HG02852 (cell line): Measurements from ENCODE around the gene C3orf52.

ENCODE experiments used
- ATAC-seq: cut with Tn5 transposase; IDR thresholded peaks from one replicate; pipeline ENCODE4 v1.9.1; 2021; ENCODE audit warnings: mild to moderate bottlenecking, moderate library complexity; ENCODE audit not compliant: unreplicated experiment

Gene C3orf52

GRCh38 chr3:112117841-112118571, 31.8 kb downstream of the C3orf52 start:
- no peak for ATAC-seq

GRCh38 chr3:112119962-112120836, 34.0 kb downstream of the C3orf52 start:
- ATAC-seq = peak; percentile 29

- ATAC-seq = no peak
Measured at GRCh38 chr3:112121577-112122547, 35.7 kb downstream of the C3orf52 start.

GRCh38 chr3:112122870-112123269, 36.7 kb downstream of the C3orf52 start:
- ATAC-seq = no peak

GRCh38 chr3:112123548-112123947, 37.4 kb downstream of the C3orf52 start:
- no peak for ATAC-seq

- no peak for ATAC-seq
Measured at GRCh38 chr3:112124907-112125607, 38.9 kb downstream of the C3orf52 start.

GRCh38 chr3:112126511-112126911, 40.3 kb downstream of the C3orf52 start:
- no peak for ATAC-seq

GRCh38 chr3:112127522-112128494, 41.6 kb downstream of the C3orf52 start:
- peak; percentile 30 for ATAC-seq

GRCh38 chr3:112128843-112129727, 42.9 kb downstream of the C3orf52 start:
- peak; percentile 43 for ATAC-seq

GRCh38 chr3:112129925-112130637, 43.9 kb downstream of the C3orf52 start:
- no peak for ATAC-seq

GRCh38 chr3:112130638-112130993, 44.4 kb downstream of the C3orf52 start:
- ATAC-seq = no peak

GRCh38 chr3:112131111-112131510, 44.9 kb downstream of the C3orf52 start:
- no peak for ATAC-seq

- ATAC-seq = no peak
Measured at GRCh38 chr3:112132088-112132487, 45.9 kb downstream of the C3orf52 start.

GRCh38 chr3:112132554-112132953, 46.4 kb downstream of the C3orf52 start:
- no peak for ATAC-seq

- peak; percentile 65 for ATAC-seq
Measured at GRCh38 chr3:112132975-112133448, 46.8 kb downstream of the C3orf52 start, which contains the start of gene GCSAM. Gene GCSAM (minus strand): TSS chr3:112133248. CDS start chr3:112133120, 128 bp downstream.

- ATAC-seq = no peak
Measured at GRCh38 chr3:112133626-112134334, 47.6 kb downstream of the C3orf52 start.
